Activated effector memory CD4-positive, alpha-beta T cell treated with anti-CD3 and anti-CD28 coated beads, Interleukin-2, amount 50 U/mL, for 16 hours (primary cell): ENCODE data around the gene CCSAP.

ENCODE experiments used
- DNase-seq: peaks from one replicate; pipeline ENCODE4 v3.0.0-alpha.2; 2020

The CCSAP gene

GRCh38 chr1:229364207-229365065 is 21.6 kb upstream of the CCSAP start:
- no peak for DNase-seq

- DNase-seq: no peak
These were observed 20.9 kb upstream of the CCSAP start for GRCh38 chr1:229363723-229364122.

- DNase-seq: no peak
These were observed 17.6 kb upstream of the CCSAP start for GRCh38 chr1:229360420-229360819.

- DNase-seq: no peak
These were observed 12.8 kb upstream of the CCSAP start for GRCh38 chr1:229355661-229356060.

GRCh38 chr1:229354226-229354625 is 11.4 kb upstream of the CCSAP start:
- no peak for DNase-seq

GRCh38 chr1:229352975-229353374 is 10.1 kb upstream of the CCSAP start:
- DNase-seq: no peak

GRCh38 chr1:229349463-229350385 is 6.9 kb upstream of the CCSAP start:
- DNase-seq: no peak

- DNase-seq: no peak
These were observed 4.7 kb upstream of the CCSAP start for GRCh38 chr1:229347528-229347927.

- no peak for DNase-seq
These were observed 2.3 kb upstream of the CCSAP start for GRCh38 chr1:229344937-229345684.

- peak; percentile 72 for DNase-seq
These were observed 1.3 kb upstream of the CCSAP start for GRCh38 chr1:229344139-229344538.

GRCh38 chr1:229341774-229342655 is 832 bp downstream of the CCSAP start:
- peak; percentile 94 for DNase-seq

- DNase-seq: no peak
These were observed 2.4 kb downstream of the CCSAP start for GRCh38 chr1:229340496-229340895.

- DNase-seq: peak; percentile 68
These were observed 3.3 kb downstream of the CCSAP start for GRCh38 chr1:229339520-229339919.

- no peak for DNase-seq
These were observed 3.8 kb downstream of the CCSAP start for GRCh38 chr1:229339086-229339485.

GRCh38 chr1:229336345-229336744 is 6.5 kb downstream of the CCSAP start:
- DNase-seq: no peak

- DNase-seq: no peak
These were observed 8.1 kb downstream of the CCSAP start for GRCh38 chr1:229334716-229335115.

GRCh38 chr1:229334269-229334668 is 8.6 kb downstream of the CCSAP start:
- no peak for DNase-seq

GRCh38 chr1:229328598-229329362 is 14.1 kb downstream of the CCSAP start:
- no peak for DNase-seq

GRCh38 chr1:229327765-229328164 is 15.1 kb downstream of the CCSAP start:
- DNase-seq: peak; percentile 76

- DNase-seq: no peak
These were observed 16.2 kb downstream of the CCSAP start for GRCh38 chr1:229326601-229327000.

- no peak for DNase-seq
These were observed 16.9 kb downstream of the CCSAP start for GRCh38 chr1:229325853-229326487.
